ENCODE measurements around the gene HSD17B11.
"Not testable (repeated sequence)": the region's sequence is repeated elsewhere in the genome, so short reads cannot be mapped to it uniquely, and the experiment has no call there.

The HSD17B11 gene

DNA sequence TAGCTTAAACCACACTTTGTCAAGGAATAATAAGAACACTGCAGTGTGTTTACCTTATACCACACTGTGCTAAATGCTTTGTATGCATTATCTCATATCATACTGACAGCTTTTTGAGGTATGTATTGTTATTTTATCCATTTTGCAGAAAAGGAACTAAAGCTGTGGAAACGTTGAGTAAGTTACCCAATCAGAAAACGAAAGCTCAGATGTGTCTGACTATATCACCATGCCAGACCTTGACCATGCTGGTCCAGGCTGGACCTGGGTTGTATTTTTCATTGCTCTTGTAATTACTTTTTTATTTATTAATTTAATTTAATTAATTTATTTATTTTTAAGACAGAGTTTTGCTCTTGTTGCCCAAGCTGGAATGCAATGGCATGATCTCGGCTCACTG is 2.1 kb downstream of the HSD17B11 start:
- H3K9me3 ChIP-seq (ENCODE audit: control insufficient read depth, insufficient read depth, low read length), result no peaks in the 10 kb centered on the region; the same call in 1 of the 2 replicates
- no peak overlapping the region for H3K4me3 ChIP-seq (ENCODE audit: low read length)
- no CpG with 5 or more reads among the region's 3 CpGs for WGBS (ENCODE audit: insufficient coverage, insufficient read length)
- H3K27me3 ChIP-seq (ENCODE audit: control insufficient read depth, insufficient read depth, low read length), result no peaks in the 10 kb centered on the region
- H3K36me3 ChIP-seq (ENCODE audit: control insufficient read depth, insufficient read depth, low read length), result no peaks in the 10 kb centered on the region
- no peak for DNase-seq (ENCODE audit: low read depth, low spot score)
- H3K4me1 ChIP-seq (ENCODE audit: control insufficient read depth, insufficient read depth, low read length), result no peaks in the 10 kb centered on the region
- H3K27ac ChIP-seq (ENCODE audit: low read length), result no peak overlapping the region

DNA sequence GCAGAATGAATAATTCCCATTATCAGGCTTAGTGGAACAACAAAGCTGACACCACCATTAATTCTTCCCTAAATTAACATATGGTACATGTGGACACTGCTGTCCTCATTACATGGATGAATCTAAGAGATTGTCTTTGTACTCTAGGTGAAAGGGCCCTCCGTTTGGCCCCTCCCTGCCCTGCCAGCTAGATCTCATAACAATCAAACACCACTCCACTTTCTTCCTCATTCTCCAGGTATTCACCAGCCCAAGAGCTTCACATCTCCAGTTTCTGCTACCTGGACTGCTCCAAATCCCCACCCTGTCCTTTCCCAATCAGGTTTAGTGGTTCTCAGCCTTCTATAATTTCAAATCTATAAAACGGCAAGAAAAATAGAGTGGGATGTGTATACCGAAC is 3.8 kb downstream of the HSD17B11 start:
- no CpG with 5 or more reads among the region's 3 CpGs for WGBS (ENCODE audit: insufficient coverage, insufficient read length)
- Histone ChIP-seq H3K27ac (ENCODE audit: low read length) (no peak overlapping the region), H3K36me3 (ENCODE audit: control insufficient read depth, insufficient read depth, low read length) (no peaks in the 10 kb centered on the region), H3K4me1 (ENCODE audit: control insufficient read depth, insufficient read depth, low read length) (no peaks in the 10 kb centered on the region), H3K9me3 (ENCODE audit: control insufficient read depth, insufficient read depth, low read length) (no peaks in the 10 kb centered on the region; the same call in 1 of the 2 replicates), H3K4me3 (ENCODE audit: low read length) (no peak overlapping the region), H3K27me3 (ENCODE audit: control insufficient read depth, insufficient read depth, low read length) (no peaks in the 10 kb centered on the region)
- DNase-seq (ENCODE audit: low read depth, low spot score), result no peak

DNA sequence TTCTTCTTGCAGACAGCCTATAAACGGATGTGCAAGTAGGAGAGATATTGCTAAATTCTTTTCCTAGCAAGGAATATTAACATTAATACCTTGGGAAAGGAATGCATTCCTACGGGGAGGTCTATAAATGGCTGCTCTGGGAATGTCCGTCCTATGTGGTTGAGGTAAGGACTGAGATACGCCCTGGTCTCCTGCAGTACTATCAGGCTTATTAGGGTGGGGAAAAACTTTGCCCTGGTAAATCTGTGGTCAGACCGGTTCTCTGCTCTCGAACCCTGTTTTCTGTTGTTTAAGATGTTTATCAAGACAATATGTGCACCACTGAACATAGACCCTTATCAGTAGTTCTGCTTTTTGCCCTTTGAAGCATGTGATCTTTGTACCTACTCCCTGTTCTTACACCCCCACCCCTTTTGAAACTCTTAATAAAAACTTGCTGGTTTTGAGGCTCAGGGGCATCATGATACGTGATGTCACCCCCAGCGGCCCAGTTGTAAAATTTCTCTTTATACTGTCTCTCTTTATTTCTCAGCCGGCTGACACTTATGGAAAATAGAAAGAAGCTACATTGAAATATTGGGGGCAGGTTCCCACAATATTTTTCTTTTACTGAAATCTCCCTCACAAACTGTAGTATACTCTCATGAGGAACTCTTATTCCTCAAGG is 6.4 kb downstream of the HSD17B11 start:
- no CpG with 5 or more reads among the region's 9 CpGs for WGBS (ENCODE audit: insufficient coverage, insufficient read length)
- H3K36me3 ChIP-seq (ENCODE audit: control insufficient read depth, insufficient read depth, low read length); DNase-seq (ENCODE audit: low read depth, low spot score); H3K9me3 ChIP-seq (ENCODE audit: control insufficient read depth, insufficient read depth, low read length); H3K27ac ChIP-seq (ENCODE audit: low read length); H3K4me3 ChIP-seq (ENCODE audit: low read length); H3K4me1 ChIP-seq (ENCODE audit: control insufficient read depth, insufficient read depth, low read length); H3K27me3 ChIP-seq (ENCODE audit: control insufficient read depth, insufficient read depth, low read length): not testable (repeated sequence)

DNA sequence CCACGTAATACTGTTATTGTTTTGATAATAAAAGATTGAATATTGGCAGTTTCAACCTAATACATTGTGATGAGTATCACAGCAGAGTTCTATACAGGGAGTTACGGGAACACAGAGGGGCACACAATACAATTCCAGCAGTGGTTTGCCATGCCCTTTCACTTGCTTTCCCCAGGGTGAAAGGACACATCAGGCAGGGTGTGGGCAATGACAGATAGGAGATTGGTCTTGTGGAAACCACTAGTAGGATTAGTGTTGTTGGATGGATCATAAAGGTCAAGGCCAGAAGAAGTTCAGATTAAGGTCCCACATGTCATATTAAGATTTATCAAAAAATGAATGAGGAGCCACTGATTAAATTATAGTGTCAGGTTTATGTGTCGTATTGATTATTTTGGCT is 8.1 kb downstream of the HSD17B11 start:
- DNase-seq (ENCODE audit: low read depth, low spot score), result no peak
- 100% methylated on average over 1 of the region's 3 CpGs for WGBS (ENCODE audit: insufficient coverage, insufficient read length)
- no peak overlapping the region for H3K27ac ChIP-seq (ENCODE audit: low read length)
- H3K9me3 ChIP-seq (ENCODE audit: control insufficient read depth, insufficient read depth, low read length), result no peaks in the 10 kb centered on the region; the same call in 1 of the 2 replicates
- H3K27me3 ChIP-seq (ENCODE audit: control insufficient read depth, insufficient read depth, low read length), result no peaks in the 10 kb centered on the region
- no peaks in the 10 kb centered on the region for H3K36me3 ChIP-seq (ENCODE audit: control insufficient read depth, insufficient read depth, low read length)
- no peaks in the 10 kb centered on the region for H3K4me1 ChIP-seq (ENCODE audit: control insufficient read depth, insufficient read depth, low read length)
- H3K4me3 ChIP-seq (ENCODE audit: low read length), result no peak overlapping the region

DNA sequence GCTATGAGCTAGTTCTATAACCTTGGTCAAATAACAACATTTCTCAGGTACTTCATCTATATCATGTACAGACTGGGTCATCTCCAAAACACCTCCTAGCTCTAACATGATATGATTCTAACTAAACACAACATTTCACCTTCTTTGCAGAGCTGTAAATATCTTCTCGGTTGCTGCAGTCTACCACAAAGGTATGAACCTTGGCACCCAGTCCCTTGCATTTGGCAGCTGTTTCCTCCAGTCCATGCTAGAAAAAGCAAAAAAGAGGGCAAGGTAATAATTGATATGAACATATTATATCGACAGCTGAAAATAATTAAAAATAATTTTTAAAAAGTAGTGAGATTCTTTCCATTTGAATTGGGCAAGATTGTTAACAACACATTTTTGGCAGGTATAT is 8.9 kb downstream of the HSD17B11 start:
- no peaks in the 10 kb centered on the region for H3K27me3 ChIP-seq (ENCODE audit: control insufficient read depth, insufficient read depth, low read length)
- H3K36me3 ChIP-seq (ENCODE audit: control insufficient read depth, insufficient read depth, low read length), result no peaks in the 10 kb centered on the region
- WGBS (ENCODE audit: insufficient coverage, insufficient read length), result no CpG with 5 or more reads among the region's 2 CpGs
- H3K9me3 ChIP-seq (ENCODE audit: control insufficient read depth, insufficient read depth, low read length), result no peaks in the 10 kb centered on the region; the same call in 1 of the 2 replicates
- DNase-seq (ENCODE audit: low read depth, low spot score), result no peak
- H3K4me1 ChIP-seq (ENCODE audit: control insufficient read depth, insufficient read depth, low read length), result no peaks in the 10 kb centered on the region
- no peak overlapping the region for H3K4me3 ChIP-seq (ENCODE audit: low read length)
- no peak overlapping the region for H3K27ac ChIP-seq (ENCODE audit: low read length)

DNA sequence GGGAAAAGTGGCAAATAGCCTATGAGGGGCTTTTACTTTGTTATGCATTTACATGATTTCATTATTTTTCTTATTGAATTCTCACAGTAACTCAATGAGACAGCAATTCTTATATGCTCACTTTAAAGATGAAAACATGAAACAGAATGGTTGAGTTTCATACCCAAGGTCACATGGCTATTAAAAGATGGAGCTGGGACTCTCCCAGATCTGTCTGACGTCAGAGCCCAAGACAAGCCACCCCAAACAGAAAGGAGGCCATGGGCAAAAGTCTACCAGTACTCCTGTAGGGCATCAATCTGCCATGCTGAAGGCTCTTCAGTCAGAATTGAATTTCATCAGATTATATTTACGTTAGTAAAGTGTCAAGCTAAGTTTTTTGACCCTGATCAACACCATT is 13.2 kb downstream of the HSD17B11 start:
- H3K4me3 ChIP-seq (ENCODE audit: low read length), result no peak overlapping the region
- DNase-seq (ENCODE audit: low read depth, low spot score), result no peak
- no peaks in the 10 kb centered on the region for H3K9me3 ChIP-seq (ENCODE audit: control insufficient read depth, insufficient read depth, low read length)
- no peaks in the 10 kb centered on the region for H3K27me3 ChIP-seq (ENCODE audit: control insufficient read depth, insufficient read depth, low read length)
- H3K36me3 ChIP-seq (ENCODE audit: control insufficient read depth, insufficient read depth, low read length), result no peaks in the 10 kb centered on the region
- no peaks in the 10 kb centered on the region for H3K4me1 ChIP-seq (ENCODE audit: control insufficient read depth, insufficient read depth, low read length)
- no peak overlapping the region for H3K27ac ChIP-seq (ENCODE audit: low read length)
- WGBS (ENCODE audit: insufficient coverage, insufficient read length), result no CpG with 5 or more reads among the region's 2 CpGs

DNA sequence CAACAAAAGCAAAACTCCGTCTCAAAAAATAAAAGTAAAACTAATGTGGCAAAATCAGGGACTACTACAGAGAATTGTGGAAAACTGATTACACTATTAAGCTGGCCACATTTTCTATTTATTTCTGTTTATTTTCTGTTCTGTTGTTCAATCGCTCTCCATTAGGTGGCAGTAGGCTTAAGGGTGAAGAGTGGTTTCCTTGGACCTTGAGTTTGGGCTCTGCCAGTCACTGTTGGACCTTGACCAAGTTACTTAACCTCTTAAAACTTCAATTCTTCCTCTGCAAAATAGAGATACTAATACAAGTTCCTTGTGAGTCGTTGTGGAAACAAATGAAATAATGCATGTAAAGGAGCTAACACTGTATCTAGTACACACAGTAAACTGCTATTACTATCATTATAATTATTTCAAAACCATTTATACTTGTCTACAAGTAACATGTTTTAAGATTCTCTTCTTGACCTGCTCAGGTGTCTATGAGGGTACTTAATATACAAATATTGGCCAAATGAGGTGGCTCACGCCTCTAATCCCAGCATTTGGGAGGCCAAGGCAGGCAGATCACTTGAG is 15.2 kb downstream of the HSD17B11 start:
- no CpG with 5 or more reads among the region's 4 CpGs for WGBS (ENCODE audit: insufficient coverage, insufficient read length)
- H3K4me1 ChIP-seq (ENCODE audit: control insufficient read depth, insufficient read depth, low read length), result no peaks in the 10 kb centered on the region
- H3K27me3 ChIP-seq (ENCODE audit: control insufficient read depth, insufficient read depth, low read length), result no peaks in the 10 kb centered on the region
- H3K9me3 ChIP-seq (ENCODE audit: control insufficient read depth, insufficient read depth, low read length), result no peaks in the 10 kb centered on the region
- H3K36me3 ChIP-seq (ENCODE audit: control insufficient read depth, insufficient read depth, low read length), result no peaks in the 10 kb centered on the region; the same call in 1 of the 2 replicates
- no peak overlapping the region for H3K27ac ChIP-seq (ENCODE audit: low read length)
- no peak overlapping the region for H3K4me3 ChIP-seq (ENCODE audit: low read length)
- no peak for DNase-seq (ENCODE audit: low read depth, low spot score)

DNA sequence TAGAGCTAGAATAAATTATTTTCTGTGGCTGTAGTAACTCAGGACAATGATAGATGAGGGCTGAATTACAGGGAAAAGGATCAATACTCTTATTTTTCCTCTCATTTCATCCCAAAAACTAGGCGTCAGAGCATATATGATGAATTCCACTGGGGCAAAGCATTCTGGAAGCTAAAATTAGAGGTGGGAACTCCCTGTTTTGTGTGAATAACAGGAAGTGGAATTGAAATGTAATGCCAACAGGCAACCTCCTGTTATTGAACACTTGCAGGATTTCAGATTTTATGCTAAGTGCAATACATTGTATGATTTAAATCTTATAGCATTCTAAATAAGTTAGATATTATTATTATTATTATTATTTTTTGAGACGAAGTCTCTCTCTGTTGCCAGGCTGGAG is 20.9 kb downstream of the HSD17B11 start:
- Histone ChIP-seq H3K27me3 (ENCODE audit: control insufficient read depth, insufficient read depth, low read length) (no peaks in the 10 kb centered on the region), H3K9me3 (ENCODE audit: control insufficient read depth, insufficient read depth, low read length) (no peaks in the 10 kb centered on the region), H3K27ac (ENCODE audit: low read length) (no peak overlapping the region), H3K36me3 (ENCODE audit: control insufficient read depth, insufficient read depth, low read length) (no peaks in the 10 kb centered on the region; the same call in 1 of the 2 replicates), H3K4me1 (ENCODE audit: control insufficient read depth, insufficient read depth, low read length) (no peaks in the 10 kb centered on the region), H3K4me3 (ENCODE audit: low read length) (no peak overlapping the region)
- WGBS (ENCODE audit: insufficient coverage, insufficient read length), result no CpG with 5 or more reads among the region's 2 CpGs
- DNase-seq (ENCODE audit: low read depth, low spot score), result no peak

DNA sequence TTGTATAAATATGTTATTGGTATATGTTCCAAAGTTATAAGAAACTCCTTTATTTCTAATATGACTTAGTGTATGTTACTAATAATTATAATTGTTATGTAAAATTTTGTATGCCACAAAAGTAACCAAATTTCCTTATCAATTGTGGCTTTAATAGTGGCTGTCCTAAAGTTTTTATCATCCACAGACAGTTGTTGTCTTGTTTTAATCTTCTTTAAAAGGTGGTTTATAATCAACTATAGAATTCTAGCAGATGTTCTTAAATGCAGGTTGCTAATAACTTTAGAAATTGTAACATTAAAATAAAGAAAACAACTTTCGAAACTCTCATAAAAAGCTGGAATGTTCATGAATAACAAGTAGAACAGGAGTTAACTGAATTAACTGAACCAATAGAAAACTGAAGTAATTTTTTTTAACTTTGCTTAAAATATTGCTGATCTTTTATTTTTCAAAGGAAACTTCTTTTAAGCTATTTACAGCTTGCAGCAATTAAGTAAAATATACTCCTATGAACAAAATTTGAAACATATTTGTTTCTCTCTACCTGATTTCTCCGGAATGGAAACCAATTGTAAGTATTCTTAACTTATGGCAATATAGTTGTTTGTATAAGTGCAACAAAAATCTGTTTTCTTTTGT is 24.3 kb downstream of the HSD17B11 start:
- H3K9me3 ChIP-seq (ENCODE audit: control insufficient read depth, insufficient read depth, low read length), result no peaks in the 10 kb centered on the region
- no peak overlapping the region for H3K27ac ChIP-seq (ENCODE audit: low read length)
- no peaks in the 10 kb centered on the region for H3K36me3 ChIP-seq (ENCODE audit: control insufficient read depth, insufficient read depth, low read length)
- no CpG with 5 or more reads among the region's 2 CpGs for WGBS (ENCODE audit: insufficient coverage, insufficient read length)
- DNase-seq (ENCODE audit: low read depth, low spot score), result no peak
- no peak overlapping the region for H3K4me3 ChIP-seq (ENCODE audit: low read length)
- no peaks in the 10 kb centered on the region for H3K4me1 ChIP-seq (ENCODE audit: control insufficient read depth, insufficient read depth, low read length)
- H3K27me3 ChIP-seq (ENCODE audit: control insufficient read depth, insufficient read depth, low read length), result no peaks in the 10 kb centered on the region

DNA sequence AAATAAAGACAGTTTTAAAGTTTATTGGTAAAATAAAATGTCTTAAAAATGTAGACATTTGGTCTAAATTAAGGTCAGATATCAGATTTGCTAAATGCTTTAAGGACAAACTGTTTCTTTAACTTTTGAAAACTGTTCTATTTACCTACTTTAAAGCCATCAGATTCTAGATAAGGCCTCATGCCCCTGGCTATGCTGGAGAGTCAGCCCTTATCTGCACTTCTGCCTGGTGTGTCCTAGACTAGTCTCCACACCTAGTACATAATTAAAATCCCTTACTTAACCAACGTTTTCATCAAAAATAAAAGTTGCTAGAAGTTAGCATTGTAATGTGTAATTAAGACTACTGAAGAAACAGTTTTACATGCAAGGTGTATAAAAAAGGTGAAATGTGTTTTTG is 25.6 kb downstream of the HSD17B11 start:
- no peak overlapping the region for H3K27ac ChIP-seq (ENCODE audit: low read length)
- no peaks in the 10 kb centered on the region for H3K36me3 ChIP-seq (ENCODE audit: control insufficient read depth, insufficient read depth, low read length)
- WGBS (ENCODE audit: insufficient coverage, insufficient read length), result no CpG with 5 or more reads among the region's 1 CpG

More for the DNA sequence above, 25.6 kb downstream of the HSD17B11 start:
- Histone ChIP-seq H3K9me3 (ENCODE audit: control insufficient read depth, insufficient read depth, low read length) (no peaks in the 10 kb centered on the region), H3K4me3 (ENCODE audit: low read length) (no peak overlapping the region), H3K27me3 (ENCODE audit: control insufficient read depth, insufficient read depth, low read length) (no peaks in the 10 kb centered on the region), H3K4me1 (ENCODE audit: control insufficient read depth, insufficient read depth, low read length) (no peaks in the 10 kb centered on the region)
- DNase-seq (ENCODE audit: low read depth, low spot score), result no peak

Data from iPS DF 6.9 (cell line).